Liver (tissue), 3 donors: Measurements from ENCODE around the gene KCNG1.

ENCODE experiments used
- ATF3 ChIP-seq: IDR thresholded peaks from 2 replicates; pipeline ENCODE4 v1.6.1; 2016; ENCODE audit warnings: antibody characterized with exemption
- CTCF ChIP-seq: fragments of 150-350 bp; IDR thresholded peaks from 2 replicates; pipeline ENCODE4 v1.5.1; 2017; ENCODE audit warnings: improper control_type of control experiment, low read depth, low read length; ENCODE audit not compliant: missing input control
- MAX ChIP-seq: IDR thresholded peaks from 2 replicates; pipeline ENCODE4 v1.6.1; 2016; ENCODE audit warnings: antibody characterized with exemption
- REST ChIP-seq: IDR thresholded peaks from 2 replicates; pipeline ENCODE4 v1.6.1; 2016; ENCODE audit warnings: antibody characterized with exemption, mild to moderate bottlenecking
- SP1 ChIP-seq: IDR thresholded peaks from 2 replicates; pipeline ENCODE4 v1.6.1; 2018; ENCODE audit warnings: antibody characterized with exemption, mild to moderate bottlenecking
- YY1 ChIP-seq: IDR thresholded peaks from 2 replicates; pipeline ENCODE4 v1.6.1; 2016; ENCODE audit warnings: antibody characterized with exemption, mild to moderate bottlenecking
- donor health status: healthy.
- donor health status: healthy.

- TF ChIP-seq MAX (no peak), ATF3 (no peak), CTCF (no peak), SP1 (no peak), YY1 (no peak), REST (no peak)
These were observed 37.0 kb upstream of the KCNG1 start for GRCh38 chr20:51059862-51060261.
